Pancreas (tissue), 10 donors: Measurements from ENCODE around the gene UFM1. TPM values are rescaled to one million over a fixed set of nuclear protein-coding genes. Genes with fewer than 3 reads are reported as not detected.

Experiments used
- ATAC-seq, 4 donors: fragments of 200-7000 bp; cut with Tn5 transposase; one replicate each; pipeline versions ENCODE4 v1.8.0 to v1.9.1; 2020; ENCODE audit warnings: mild to moderate bottlenecking in 4 of 4, moderate library complexity in 4 of 4
- DNase-seq, 6 donors: peaks; one replicate each; pipeline ENCODE4 v3.0.0-alpha.2; 2020
- FAIRE-seq: peaks from 2 replicates; lab custom pipeline; 2012; peaks lifted over from hg19 to GRCh38; lab: Jason Lieb, UNC
- H3K27ac ChIP-seq, 4 donors: fragments of 200-600 bp; sonication (generic); 1 replicate in 3 of 4; 2 replicates in 1 of 4; pipeline versions ENCODE4 v1.5.0 to v1.8.0; 2020
- H3K27me3 ChIP-seq, 4 donors: fragments of 200-600 bp; one replicate each; pipeline ENCODE4 v1.8.0; 2021
- H3K36me3 ChIP-seq, 3 donors: fragments of 200-600 bp; sonication (generic) in 1 of 3; one replicate each; pipeline versions ENCODE4 v1.5.0 to v1.8.0; 2020 to 2021
- H3K4me1 ChIP-seq, 3 donors: fragments of 200-600 bp; one replicate each; pipeline ENCODE4 v1.8.0; 2021
- H3K4me3 ChIP-seq, 4 donors: fragments of 200-600 bp; sonication (generic) in 2 of 4; one replicate each; pipeline versions ENCODE4 v1.5.0 to v1.8.0; 2020 to 2021
- H3K9me3 ChIP-seq, 4 donors: fragments of 200-600 bp; one replicate each; pipeline ENCODE4 v1.8.0; 2021
- WGBS, 2 donors: extraction: QIAGEN DNeasy Blood & Tissue Kit; methylation state at CpG; one replicate each; pipeline ENCODE4 v1.1.7; 2013; 5-methylcytosine and 5-hydroxymethylcytosine counted together
- intact Hi-C, 3 donors: fragments of 100-400 bp; cut with DNase I; formaldehyde crosslinking; loops; one replicate each; pipeline versions ENCODE4 v1.11.1 to v1.14.2; 2022
- polyA plus RNA-seq, 2 donors: library from polyadenylated mRNA; stranded (reverse); fragments of 200-250 nt; gene quantifications; one replicate each; pipeline ENCODE4 v1.2.3, GENCODE V29; 2013
- total RNA-seq, 6 donors: library from RNA; stranded (reverse); fragmentation: NEBNext Ultra II Directional in 4 of 6; extraction: Animal tissue kit (Norgen Biotek cat#: 25700) in 4 of 6; gene quantifications; one replicate each; pipeline versions ENCODE4 v1.2.1 to v1.2.4, GENCODE V29; 2021 to 2023
- TF ChIP-seq, protein P1 (sequence below), 4 donors: fragments of 200-600 bp; sonication (generic) in 3 of 4; IDR thresholded peaks; one replicate each; pipeline versions ENCODE4 v1.5.0 to v1.8.0; 2021; ENCODE audit warnings: antibody characterized with exemption in 4 of 4
- donor health status: healthy with polysubstance abuse.
- donor health status: DM: no; HTN: no; CAD: no; lungs with moderate emphysema.
- donor health status: DM: no; HTN: no; CAD: no.
- donor health status: control.
- donor health status: control.
- donor health status: Bipolar disorder and iron deficiency.
- donor health status: DM: yes; HTN: yes; CAD: no.
- donor health status: DM: no; HTN: no; CAD: no.
- donor health status: DM: no; HTN: no; CAD: no.
- donor health status: DM: yes; HTN: yes; CAD: no.

Gene UFM1
- total and polyA plus RNA-seq, 8 donors: 23.7 to 48.8 (median 38.5) TPM

DNA sequence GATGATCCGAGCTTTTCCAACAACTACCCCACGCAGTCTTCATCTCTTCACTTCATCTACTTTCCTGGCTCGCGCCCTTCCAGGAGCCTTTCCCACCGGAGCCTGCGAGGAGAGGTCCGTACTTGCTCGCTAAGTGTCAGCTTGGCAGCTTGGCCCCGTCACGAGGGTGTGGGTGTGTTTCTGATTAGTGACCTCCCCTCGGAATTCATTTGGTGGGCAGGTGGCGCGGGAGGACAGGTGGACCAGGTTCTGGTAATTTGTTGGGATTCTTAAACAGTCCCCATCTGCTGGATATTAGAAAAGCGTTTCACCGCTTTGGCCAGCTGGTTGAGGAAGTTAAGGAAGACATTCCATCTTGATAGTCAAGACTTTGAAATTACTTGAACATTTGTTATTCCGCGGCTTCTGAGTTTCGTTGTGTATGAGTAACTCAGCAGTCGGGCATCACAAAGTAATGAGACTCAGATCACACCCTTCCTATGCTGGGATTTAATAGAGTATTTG lies 515 bp downstream of the UFM1 start:
- no peaks in the 10 kb centered on the region for H3K27me3 ChIP-seq
- 0 to 1% methylated on average over 19 of the region's 19 CpGs for WGBS, 2 donors
- H3K27ac ChIP-seq: peak overlapping the region; percentile 83 to 95 (median 90)
- TF ChIP-seq, protein P1, sequence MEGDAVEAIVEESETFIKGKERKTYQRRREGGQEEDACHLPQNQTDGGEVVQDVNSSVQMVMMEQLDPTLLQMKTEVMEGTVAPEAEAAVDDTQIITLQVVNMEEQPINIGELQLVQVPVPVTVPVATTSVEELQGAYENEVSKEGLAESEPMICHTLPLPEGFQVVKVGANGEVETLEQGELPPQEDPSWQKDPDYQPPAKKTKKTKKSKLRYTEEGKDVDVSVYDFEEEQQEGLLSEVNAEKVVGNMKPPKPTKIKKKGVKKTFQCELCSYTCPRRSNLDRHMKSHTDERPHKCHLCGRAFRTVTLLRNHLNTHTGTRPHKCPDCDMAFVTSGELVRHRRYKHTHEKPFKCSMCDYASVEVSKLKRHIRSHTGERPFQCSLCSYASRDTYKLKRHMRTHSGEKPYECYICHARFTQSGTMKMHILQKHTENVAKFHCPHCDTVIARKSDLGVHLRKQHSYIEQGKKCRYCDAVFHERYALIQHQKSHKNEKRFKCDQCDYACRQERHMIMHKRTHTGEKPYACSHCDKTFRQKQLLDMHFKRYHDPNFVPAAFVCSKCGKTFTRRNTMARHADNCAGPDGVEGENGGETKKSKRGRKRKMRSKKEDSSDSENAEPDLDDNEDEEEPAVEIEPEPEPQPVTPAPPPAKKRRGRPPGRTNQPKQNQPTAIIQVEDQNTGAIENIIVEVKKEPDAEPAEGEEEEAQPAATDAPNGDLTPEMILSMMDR (IDR thresholded peaks at IDR 0.05): no peak
- H3K4me3 ChIP-seq: peak overlapping the region; percentile 65 to 78 (median 71)
- H3K9me3 ChIP-seq: no peaks in the 10 kb centered on the region
- FAIRE-seq (no peak), ATAC-seq (peak; percentile 63 to 79 (median 71)), DNase-seq (peak; percentile 69 to 83 (median 74))
- intact Hi-C loops: no loop called here
- H3K36me3 ChIP-seq: peaks cover 0 to 7% (median 0%) of the 10 kb centered on the region in 3 donors
- peaks cover 4 to 29% (median 23%) of the 10 kb centered on the region in 3 donors for H3K4me1 ChIP-seq

DNA sequence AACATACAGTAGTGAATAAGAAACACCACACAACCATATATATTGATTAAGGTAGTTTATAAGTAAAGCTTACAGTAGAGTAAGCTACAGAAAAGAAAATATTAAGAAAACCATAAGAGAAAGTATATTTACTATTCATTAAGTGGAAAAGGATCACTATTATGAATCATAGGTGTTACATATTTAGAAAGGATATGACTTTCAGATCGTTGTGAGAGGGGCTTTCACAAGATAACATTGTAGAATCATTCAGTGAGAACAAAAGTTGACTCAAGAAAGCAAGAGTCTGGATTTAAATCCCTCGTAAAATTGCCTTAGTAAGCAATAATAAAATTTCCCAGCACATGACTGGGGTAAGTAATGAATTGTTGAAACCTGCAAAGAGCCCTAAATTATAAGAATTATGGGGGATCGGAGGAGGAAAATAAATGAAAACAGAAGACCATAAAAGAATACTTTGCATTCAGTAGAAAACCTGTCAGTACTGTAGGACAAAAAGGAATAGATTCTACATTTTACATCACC lies 6.0 kb downstream of the UFM1 start:
- Histone ChIP-seq H3K4me1 (peaks cover 0 to 22% (median 18%) of the 10 kb centered on the region in 3 donors), H3K4me3 (no peak overlapping the region), H3K27me3 (no peaks in the 10 kb centered on the region), H3K27ac (no peak overlapping the region), H3K36me3 (peaks cover 0 to 22% (median 0%) of the 10 kb centered on the region in 3 donors), H3K9me3 (no peaks in the 10 kb centered on the region)
- TF ChIP-seq, protein P1 (IDR thresholded peaks at IDR 0.05): no peak
- WGBS, 2 donors: 56% methylated on average over 3 of the region's 3 CpGs
- intact Hi-C loops: no loop called here
- ATAC-seq (no peak), DNase-seq (no peak), FAIRE-seq (no peak)

GRCh38 chr13:38358684-38359083 lies 9.0 kb downstream of the UFM1 start:
- DNase-seq: no peak
- H3K27me3 ChIP-seq: no peaks in the 10 kb centered on the region
- H3K4me3 ChIP-seq: no peak overlapping the region
- H3K4me1 ChIP-seq: no peaks in the 10 kb centered on the region
- H3K9me3 ChIP-seq: no peaks in the 10 kb centered on the region
- FAIRE-seq: no peak
- TF ChIP-seq, protein P1 (IDR thresholded peaks at IDR 0.05): no peak
- H3K36me3 ChIP-seq: peaks cover 0 to 32% (median 10%) of the 10 kb centered on the region in 3 donors
- intact Hi-C loops: no loop called here
- ATAC-seq: no peak
- H3K27ac ChIP-seq: no peak overlapping the region
- WGBS, 2 donors: 64 to 69% methylated on average over 4 of the region's 4 CpGs

DNA sequence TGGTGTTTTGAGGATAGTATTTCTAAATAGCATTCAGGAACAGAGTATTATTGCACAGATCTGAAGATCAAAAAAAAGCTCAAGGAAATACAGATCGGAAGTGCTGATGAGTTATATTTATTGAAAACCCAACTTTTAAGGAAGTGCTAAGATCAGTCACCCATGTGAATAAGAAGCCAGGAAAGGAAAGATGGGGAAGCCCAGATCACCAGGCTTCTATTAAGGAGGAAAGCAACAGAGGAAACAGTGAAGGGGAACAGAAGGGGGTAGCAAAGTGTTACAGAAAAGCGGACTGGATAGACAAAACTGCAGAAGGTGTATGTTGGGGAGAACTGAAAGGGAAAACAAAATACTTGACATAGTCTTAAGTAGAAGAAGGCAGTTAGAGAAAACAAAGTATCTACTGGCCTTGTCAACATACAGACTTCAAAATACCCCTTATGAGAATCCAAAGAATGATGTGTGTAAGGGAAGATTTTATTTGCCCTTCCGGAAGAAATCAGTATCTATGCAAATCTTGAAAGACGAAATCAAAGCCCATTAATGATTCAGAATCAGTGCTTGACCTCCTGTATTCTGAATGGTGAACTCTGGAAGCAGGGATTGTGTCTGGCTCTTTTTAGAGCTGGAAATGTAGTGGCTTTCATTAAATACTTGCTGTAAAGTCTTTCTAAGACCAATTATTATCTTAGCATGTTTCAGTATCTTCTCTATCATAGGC lies 12.1 kb downstream of the UFM1 start:
- FAIRE-seq (no peak), ATAC-seq (peak in 1 of 4 donors; percentile 9), DNase-seq (no peak)
- TF ChIP-seq, protein P1 (IDR thresholded peaks at IDR 0.05): no peak
- intact Hi-C loops: no loop called here
- Histone ChIP-seq H3K27me3 (no peaks in the 10 kb centered on the region), H3K4me3 (no peak overlapping the region), H3K36me3 (peaks cover 0 to 18% (median 10%) of the 10 kb centered on the region in 3 donors), H3K9me3 (no peaks in the 10 kb centered on the region), H3K27ac (no peak overlapping the region), H3K4me1 (no peaks in the 10 kb centered on the region)
- 89 to 90% methylated on average over 4 of the region's 4 CpGs for WGBS, 2 donors
